Measurements from ENCODE around the gene IFI44L. TPM values are rescaled to one million over a fixed set of nuclear protein-coding genes. Genes with fewer than 3 reads are reported as not detected.
A peak's percentile ranks its signal among the peaks of the same experiment; 100 is the strongest.

IFI44L gene
- total RNA-seq, 3 donors from 2014 or later: 1.8 to 10.8 (median 5.3) TPM

- DNase-seq (peak in 2 of 3 donors; percentile 20 to 29), ATAC-seq (no peak)
- Histone ChIP-seq H3K4me1 (ENCODE audit: low read depth) (no peaks in the 10 kb centered on the region), H3K36me3 (ENCODE audit: low read depth) (no peaks in the 10 kb centered on the region), H3K4me3 (no peak overlapping the region), H3K9me3 (no peaks in the 10 kb centered on the region)
- intact Hi-C loops (cut with DNase I, micrococcal nuclease): loop anchor here in 1 of 2 donors (2.0 to 5.0 kb wide), 3 partner anchors 75 to 475 kb away; no protein-coding TSS in a partner anchor
- TF ChIP-seq, protein P1, sequence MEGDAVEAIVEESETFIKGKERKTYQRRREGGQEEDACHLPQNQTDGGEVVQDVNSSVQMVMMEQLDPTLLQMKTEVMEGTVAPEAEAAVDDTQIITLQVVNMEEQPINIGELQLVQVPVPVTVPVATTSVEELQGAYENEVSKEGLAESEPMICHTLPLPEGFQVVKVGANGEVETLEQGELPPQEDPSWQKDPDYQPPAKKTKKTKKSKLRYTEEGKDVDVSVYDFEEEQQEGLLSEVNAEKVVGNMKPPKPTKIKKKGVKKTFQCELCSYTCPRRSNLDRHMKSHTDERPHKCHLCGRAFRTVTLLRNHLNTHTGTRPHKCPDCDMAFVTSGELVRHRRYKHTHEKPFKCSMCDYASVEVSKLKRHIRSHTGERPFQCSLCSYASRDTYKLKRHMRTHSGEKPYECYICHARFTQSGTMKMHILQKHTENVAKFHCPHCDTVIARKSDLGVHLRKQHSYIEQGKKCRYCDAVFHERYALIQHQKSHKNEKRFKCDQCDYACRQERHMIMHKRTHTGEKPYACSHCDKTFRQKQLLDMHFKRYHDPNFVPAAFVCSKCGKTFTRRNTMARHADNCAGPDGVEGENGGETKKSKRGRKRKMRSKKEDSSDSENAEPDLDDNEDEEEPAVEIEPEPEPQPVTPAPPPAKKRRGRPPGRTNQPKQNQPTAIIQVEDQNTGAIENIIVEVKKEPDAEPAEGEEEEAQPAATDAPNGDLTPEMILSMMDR (IDR thresholded peaks at IDR 0.05): no peak
Measured at GRCh38 chr1:78607334-78607927, 12.8 kb upstream of the IFI44L start.

DNA sequence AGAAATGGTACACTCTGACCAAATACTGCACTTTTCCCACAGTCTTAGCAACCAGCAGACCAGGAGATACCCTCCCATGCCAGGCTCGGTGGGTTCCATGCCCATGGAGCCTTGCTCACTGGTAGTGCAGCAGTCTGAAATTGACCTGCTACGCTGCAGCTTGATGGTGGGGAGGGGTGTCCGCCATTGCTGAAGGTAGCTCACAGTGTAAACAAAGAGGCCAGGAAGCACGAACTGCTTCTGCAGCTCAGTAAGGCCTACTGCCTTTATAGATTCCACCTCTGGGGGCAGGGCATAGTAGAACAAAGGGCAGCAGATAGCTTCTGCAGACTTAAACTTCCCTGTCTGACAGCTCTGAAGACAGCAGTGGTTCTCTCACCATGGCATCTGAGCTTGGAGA, 12.3 kb upstream of the IFI44L start:
- no peaks in the 10 kb centered on the region for H3K36me3 ChIP-seq (ENCODE audit: low read depth)
- no peaks in the 10 kb centered on the region for H3K4me1 ChIP-seq (ENCODE audit: low read depth)
- DNase-seq: peak in 2 of 3 donors; percentile 21 to 55
- peak; percentile 63 for ATAC-seq
- TF ChIP-seq, protein P1 (IDR thresholded peaks at IDR 0.05): no peak
- no peaks in the 10 kb centered on the region for H3K9me3 ChIP-seq
- no peak overlapping the region for H3K4me3 ChIP-seq
- intact Hi-C loops (cut with DNase I, micrococcal nuclease): loop anchor here in 1 of 2 donors (2.0 to 5.0 kb wide), 3 partner anchors 74 to 476 kb away; no protein-coding TSS in a partner anchor

- H3K36me3 ChIP-seq (ENCODE audit: low read depth): no peaks in the 10 kb centered on the region
- no peaks in the 10 kb centered on the region for H3K9me3 ChIP-seq
- no peaks in the 10 kb centered on the region for H3K4me1 ChIP-seq (ENCODE audit: low read depth)
- TF ChIP-seq, protein P1 (IDR thresholded peaks at IDR 0.05): peak; percentile 65
- H3K4me3 ChIP-seq: no peak overlapping the region
- DNase-seq (peak; percentile 43 to 73 (median 46)), ATAC-seq (peak; percentile 93)
- intact Hi-C loops (cut with DNase I, micrococcal nuclease): no loop called here
Measured at GRCh38 chr1:78617615-78618026, 2.6 kb upstream of the IFI44L start.

DNA sequence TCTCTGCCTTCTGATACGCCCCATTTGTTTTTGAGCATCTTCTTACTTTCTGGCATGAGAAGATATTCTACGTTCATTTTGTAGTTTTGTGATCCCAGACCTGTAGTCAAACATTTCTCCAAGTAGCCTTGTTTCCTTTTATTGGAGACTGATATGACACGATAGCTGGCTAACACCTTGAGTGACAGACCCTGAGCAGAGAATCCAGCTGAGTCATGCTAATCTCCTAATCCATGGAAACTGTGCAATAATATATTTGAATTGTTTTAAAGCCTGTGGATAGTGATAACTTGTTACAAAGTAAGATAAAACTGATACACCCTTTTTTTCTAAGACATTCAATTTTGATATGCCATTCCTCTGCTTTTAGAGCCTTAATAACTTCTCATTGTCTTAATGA, 1.2 kb upstream of the IFI44L start:
- Histone ChIP-seq H3K9me3 (no peaks in the 10 kb centered on the region), H3K36me3 (ENCODE audit: low read depth) (no peaks in the 10 kb centered on the region), H3K4me1 (ENCODE audit: low read depth) (no peaks in the 10 kb centered on the region), H3K4me3 (no peak overlapping the region)
- TF ChIP-seq, protein P1 (IDR thresholded peaks at IDR 0.05): no peak
- no peak for ATAC-seq
- no peak for DNase-seq
- intact Hi-C loops (cut with DNase I, micrococcal nuclease): no loop called here

- TF ChIP-seq, protein P1 (IDR thresholded peaks at IDR 0.05): no peak
- intact Hi-C loops (cut with DNase I, micrococcal nuclease): no loop called here
- peak; percentile 6 for ATAC-seq
Measured at GRCh38 chr1:78619446-78619802, 824 bp upstream of the IFI44L start.

More at GRCh38 chr1:78619446-78619802, 824 bp upstream of the IFI44L start:
- no peaks in the 10 kb centered on the region for H3K36me3 ChIP-seq (ENCODE audit: low read depth)
- no peak overlapping the region for H3K4me3 ChIP-seq
- no peak for DNase-seq
- H3K4me1 ChIP-seq (ENCODE audit: low read depth): no peaks in the 10 kb centered on the region
- no peaks in the 10 kb centered on the region for H3K9me3 ChIP-seq
